HCT116 (cell line): Measurements from ENCODE around the gene HIGD1A.

Source experiments
- CBX3 ChIP-seq: IDR thresholded peaks from 2 replicates; pipeline ENCODE4 v1.6.1; 2012; ENCODE audit warnings: low read depth
- CTCF ChIP-seq, 3 experiments: fragments of 200-600 bp in 1 of 3; sonication (generic) in 1 of 3; IDR thresholded peaks in 2 of 3; conservative IDR thresholded peaks in 1 of 3; 2 replicates each; pipeline ENCODE4 v1.5.1; 2012 to 2017; ENCODE audit warnings: low read depth in 2 of 3, low read length in 2 of 3, antibody characterized with exemption in 1 of 3, borderline replicate concordance in 1 of 3, control low read depth in 1 of 3, mild to moderate bottlenecking in 1 of 3, mixed read lengths in 1 of 3, mixed run types in 1 of 3, moderate library complexity in 1 of 3; ENCODE audit not compliant: insufficient read depth in 1 of 3
- ELF1 ChIP-seq: IDR thresholded peaks from 2 replicates; pipeline ENCODE4 v1.6.1; 2012; ENCODE audit warnings: low read depth, borderline replicate concordance
- EZH2phosphoT487 ChIP-seq: fragments of 200-600 bp; IDR thresholded peaks from 2 replicates; pipeline ENCODE4 v1.6.1; 2018; ENCODE audit warnings: antibody characterized with exemption, borderline replicate concordance
- POLR2A ChIP-seq: IDR thresholded peaks from 2 replicates; pipeline ENCODE4 v1.7.0; 2011; ENCODE audit warnings: borderline replicate concordance; ENCODE audit not compliant: insufficient read depth, insufficient read length; ENCODE audit errors: extremely low read depth
- POLR2AphosphoS5 ChIP-seq: IDR thresholded peaks from 2 replicates; pipeline ENCODE4 v1.6.1; 2011; ENCODE audit warnings: mild to moderate bottlenecking, low read depth, low read length, moderate library complexity

- TF ChIP-seq ELF1 (no peak), CTCF (IDR thresholded peaks at IDR 0.05 in 2 of 3, conservative IDR thresholded peaks at IDR 0.05 in 1 of 3; ENCODE audit: borderline replicate concordance in 1 of 3, insufficient read depth in 1 of 3, low read depth in 2 of 3, low read length in 2 of 3) (no peak), EZH2phosphoT487 (no peak), POLR2A (no peak), POLR2AphosphoS5 (no peak), CBX3 (no peak)
Observed at GRCh38 chr3:42769477-42770131, 34.7 kb downstream of the HIGD1A start.
